ENCODE results near the gene PHACTR3. TPM values are rescaled to one million over a fixed set of nuclear protein-coding genes. Genes with fewer than 3 reads are reported as not detected.

The PHACTR3 gene
- total RNA-seq, 1 experiment from 2014 or later: not detected

- H4K20me1 ChIP-seq (ENCODE audit: insufficient read depth): no peaks in the 10 kb centered on the region
- peaks cover 19% of the 10 kb centered on the region for H3K27me3 ChIP-seq (ENCODE audit: insufficient read depth, low read length)
- H3K9me3 ChIP-seq (ENCODE audit: control insufficient read depth in 1 of 2, insufficient read depth in 1 of 2, low read depth in 1 of 2, low read length in 2 of 2): no peaks in the 10 kb centered on the region
- no peaks in the 10 kb centered on the region for H3K4me1 ChIP-seq (ENCODE audit: control insufficient read depth in 1 of 2, insufficient read depth in 2 of 2, low read length in 2 of 2)
- intact Hi-C loops (cut with micrococcal nuclease): no loop called here
- DNase-seq (ENCODE audit: low read depth, low spot score) (no peak), ATAC-seq (no peak)
- H3K79me2 ChIP-seq (ENCODE audit: insufficient read depth, low read length): no peaks in the 10 kb centered on the region
- BruUV-seq (replicated peaks): no TSS peak
- H3K4me2 ChIP-seq (ENCODE audit: low read length): no peak overlapping the region
- TF ChIP-seq CEBPB (IDR thresholded peaks at IDR 0.05; ENCODE audit: low read depth) (no peak), ELF1 (IDR thresholded peaks at IDR 0.05; ENCODE audit: borderline replicate concordance, low read depth) (no peak), EGR1 (IDR thresholded peaks at IDR 0.05; ENCODE audit: low read depth) (no peak), TCF7L2 (IDR thresholded peaks at IDR 0.05; ENCODE audit: borderline replicate concordance, extremely low read depth, insufficient read depth, insufficient read length) (no peak), RAD21 (IDR thresholded peaks at IDR 0.05; ENCODE audit: low read depth) (no peak), SP1 (IDR thresholded peaks at IDR 0.05; ENCODE audit: low read depth) (no peak), JUND (IDR thresholded peaks at IDR 0.05) (no peak), MAX (IDR thresholded peaks at IDR 0.05) (no peak)
- TF ChIP-seq, protein P1, sequence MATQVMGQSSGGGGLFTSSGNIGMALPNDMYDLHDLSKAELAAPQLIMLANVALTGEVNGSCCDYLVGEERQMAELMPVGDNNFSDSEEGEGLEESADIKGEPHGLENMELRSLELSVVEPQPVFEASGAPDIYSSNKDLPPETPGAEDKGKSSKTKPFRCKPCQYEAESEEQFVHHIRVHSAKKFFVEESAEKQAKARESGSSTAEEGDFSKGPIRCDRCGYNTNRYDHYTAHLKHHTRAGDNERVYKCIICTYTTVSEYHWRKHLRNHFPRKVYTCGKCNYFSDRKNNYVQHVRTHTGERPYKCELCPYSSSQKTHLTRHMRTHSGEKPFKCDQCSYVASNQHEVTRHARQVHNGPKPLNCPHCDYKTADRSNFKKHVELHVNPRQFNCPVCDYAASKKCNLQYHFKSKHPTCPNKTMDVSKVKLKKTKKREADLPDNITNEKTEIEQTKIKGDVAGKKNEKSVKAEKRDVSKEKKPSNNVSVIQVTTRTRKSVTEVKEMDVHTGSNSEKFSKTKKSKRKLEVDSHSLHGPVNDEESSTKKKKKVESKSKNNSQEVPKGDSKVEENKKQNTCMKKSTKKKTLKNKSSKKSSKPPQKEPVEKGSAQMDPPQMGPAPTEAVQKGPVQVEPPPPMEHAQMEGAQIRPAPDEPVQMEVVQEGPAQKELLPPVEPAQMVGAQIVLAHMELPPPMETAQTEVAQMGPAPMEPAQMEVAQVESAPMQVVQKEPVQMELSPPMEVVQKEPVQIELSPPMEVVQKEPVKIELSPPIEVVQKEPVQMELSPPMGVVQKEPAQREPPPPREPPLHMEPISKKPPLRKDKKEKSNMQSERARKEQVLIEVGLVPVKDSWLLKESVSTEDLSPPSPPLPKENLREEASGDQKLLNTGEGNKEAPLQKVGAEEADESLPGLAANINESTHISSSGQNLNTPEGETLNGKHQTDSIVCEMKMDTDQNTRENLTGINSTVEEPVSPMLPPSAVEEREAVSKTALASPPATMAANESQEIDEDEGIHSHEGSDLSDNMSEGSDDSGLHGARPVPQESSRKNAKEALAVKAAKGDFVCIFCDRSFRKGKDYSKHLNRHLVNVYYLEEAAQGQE (IDR thresholded peaks at IDR 0.05; ENCODE audit: low read depth): no peak
- TF ChIP-seq, protein P2, sequence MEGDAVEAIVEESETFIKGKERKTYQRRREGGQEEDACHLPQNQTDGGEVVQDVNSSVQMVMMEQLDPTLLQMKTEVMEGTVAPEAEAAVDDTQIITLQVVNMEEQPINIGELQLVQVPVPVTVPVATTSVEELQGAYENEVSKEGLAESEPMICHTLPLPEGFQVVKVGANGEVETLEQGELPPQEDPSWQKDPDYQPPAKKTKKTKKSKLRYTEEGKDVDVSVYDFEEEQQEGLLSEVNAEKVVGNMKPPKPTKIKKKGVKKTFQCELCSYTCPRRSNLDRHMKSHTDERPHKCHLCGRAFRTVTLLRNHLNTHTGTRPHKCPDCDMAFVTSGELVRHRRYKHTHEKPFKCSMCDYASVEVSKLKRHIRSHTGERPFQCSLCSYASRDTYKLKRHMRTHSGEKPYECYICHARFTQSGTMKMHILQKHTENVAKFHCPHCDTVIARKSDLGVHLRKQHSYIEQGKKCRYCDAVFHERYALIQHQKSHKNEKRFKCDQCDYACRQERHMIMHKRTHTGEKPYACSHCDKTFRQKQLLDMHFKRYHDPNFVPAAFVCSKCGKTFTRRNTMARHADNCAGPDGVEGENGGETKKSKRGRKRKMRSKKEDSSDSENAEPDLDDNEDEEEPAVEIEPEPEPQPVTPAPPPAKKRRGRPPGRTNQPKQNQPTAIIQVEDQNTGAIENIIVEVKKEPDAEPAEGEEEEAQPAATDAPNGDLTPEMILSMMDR (IDR thresholded peaks at IDR 0.05 in 2 of 3, conservative IDR thresholded peaks at IDR 0.05 in 1 of 3; ENCODE audit: borderline replicate concordance in 1 of 3, insufficient read depth in 1 of 3, low read depth in 2 of 3, low read length in 2 of 3): no peak
- TF ChIP-seq, protein P3, sequence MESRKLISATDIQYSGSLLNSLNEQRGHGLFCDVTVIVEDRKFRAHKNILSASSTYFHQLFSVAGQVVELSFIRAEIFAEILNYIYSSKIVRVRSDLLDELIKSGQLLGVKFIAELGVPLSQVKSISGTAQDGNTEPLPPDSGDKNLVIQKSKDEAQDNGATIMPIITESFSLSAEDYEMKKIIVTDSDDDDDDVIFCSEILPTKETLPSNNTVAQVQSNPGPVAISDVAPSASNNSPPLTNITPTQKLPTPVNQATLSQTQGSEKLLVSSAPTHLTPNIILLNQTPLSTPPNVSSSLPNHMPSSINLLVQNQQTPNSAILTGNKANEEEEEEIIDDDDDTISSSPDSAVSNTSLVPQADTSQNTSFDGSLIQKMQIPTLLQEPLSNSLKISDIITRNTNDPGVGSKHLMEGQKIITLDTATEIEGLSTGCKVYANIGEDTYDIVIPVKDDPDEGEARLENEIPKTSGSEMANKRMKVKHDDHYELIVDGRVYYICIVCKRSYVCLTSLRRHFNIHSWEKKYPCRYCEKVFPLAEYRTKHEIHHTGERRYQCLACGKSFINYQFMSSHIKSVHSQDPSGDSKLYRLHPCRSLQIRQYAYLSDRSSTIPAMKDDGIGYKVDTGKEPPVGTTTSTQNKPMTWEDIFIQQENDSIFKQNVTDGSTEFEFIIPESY (IDR thresholded peaks at IDR 0.05; ENCODE audit: extremely low read depth, insufficient replicate concordance, low read length): no peak
- POLR2A ChIA-PET: no interaction called here
- no peak overlapping the region for H3K9ac ChIP-seq (ENCODE audit: low read length)
- CTCF ChIA-PET: no interaction called here
- no peak overlapping the region for H2AFZ ChIP-seq (ENCODE audit: low read depth, low read length, poor library complexity, severe bottlenecking)
- RAD21 ChIA-PET (ENCODE audit: low non-redundant PET in 1 of 2, low total read pairs in 2 of 2, uncharacterized antibody in 2 of 2, unreplicated experiment in 2 of 2): no interaction called here
- no peaks in the 10 kb centered on the region for H3K9me2 ChIP-seq (ENCODE audit: insufficient read depth)
- H3K4me3 ChIP-seq (replicated peaks in 1 of 2; ENCODE audit: low read depth in 1 of 2, low read length in 2 of 2): no peak overlapping the region
- no peak overlapping the region for H3K27ac ChIP-seq (ENCODE audit: low read depth, low read length)
- no peaks in the 10 kb centered on the region for H3K36me3 ChIP-seq (ENCODE audit: control insufficient read depth in 1 of 2, insufficient read depth in 2 of 2, low read length in 2 of 2)
Measured at GRCh38 chr20:59728722-59729430, 124.5 kb downstream of the PHACTR3 start.

Data from HCT116 (cell line).